Adrenal gland (tissue), 5 donors: ENCODE measurements around the gene TNFRSF1B.

Experiments used
- CTCF ChIP-seq, 6 experiments: fragments of 450-650 bp in 4 of 6; fragments of 200-600 bp in 2 of 6; sonication (generic) in 1 of 6; IDR thresholded peaks; 1 replicate in 5 of 6; 2 replicates in 1 of 6; pipeline versions ENCODE4 v1.5.1 to v1.8.0; 2016 to 2021; ENCODE audit warnings: antibody characterized with exemption in 6 of 6, mild to moderate bottlenecking in 2 of 6, moderate library complexity in 1 of 6
- POLR2A ChIP-seq, 2 donors: fragments of 450-650 bp; IDR thresholded peaks; one replicate each; pipeline ENCODE4 v1.6.1; 2017; ENCODE audit warnings: antibody characterized with exemption in 2 of 2, mild to moderate bottlenecking in 2 of 2, moderate library complexity in 1 of 2
- donor health status: DM: no; HTN: no; CAD: no.

GRCh38 chr1:12130466-12131130 is 36.2 kb upstream of the TNFRSF1B start:
- TF ChIP-seq CTCF (IDR thresholded peaks at IDR 0.05) = no peak
- no peak for TF ChIP-seq POLR2A (IDR thresholded peaks at IDR 0.05)
